HEK293 (cell line): ENCODE measurements around the gene ETV6.

Experiments
- CTCF ChIA-PET: fragments of 350-600 bp; formaldehyde crosslinking; extraction: SDS; loops from one replicate; lab custom pipeline; 2021; ENCODE audit warnings: antibody characterized with exemption; lab: Yijun Ruan, JAX
- POLR2A ChIA-PET: fragments of 300-600 bp; formaldehyde crosslinking; extraction: SDS; loops from one replicate; lab custom pipeline; 2020; ENCODE audit warnings: antibody characterized with exemption, inconsistent platforms; lab: Yijun Ruan, JAX
- H3K27ac ChIP-seq: fragments of 200-500 bp; sonication (Bioruptor generic); 2 replicates; pipeline ENCODE4 v1.5.1; 2014; ENCODE audit warnings: low read depth, low read length, control low read depth, inconsistent platforms; ENCODE audit errors: extremely low read depth
- H3K36me3 ChIP-seq, 2 experiments: fragments of 200-500 bp in 1 of 2; sonication (Bioruptor generic) in 1 of 2; 1 replicate in 1 of 2; 2 replicates in 1 of 2; pipeline ENCODE4 v1.5.1; 2014 to 2017; ENCODE audit warnings: inconsistent platforms in 2 of 2, low read length in 2 of 2; ENCODE audit not compliant: control insufficient read depth in 2 of 2, insufficient read depth in 1 of 2
- H3K4me1 ChIP-seq: fragments of 200-500 bp; sonication (Bioruptor generic); 2 replicates; pipeline ENCODE4 v1.5.1; 2014; ENCODE audit warnings: mild to moderate bottlenecking, low read length, inconsistent platforms; ENCODE audit not compliant: control insufficient read depth, insufficient read depth
- H3K4me3 ChIP-seq: 2 replicates; pipeline ENCODE4 v1.5.1; 2011; ENCODE audit warnings: low read depth, mild to moderate bottlenecking, control low read depth, low read length, moderate library complexity
- H3K9me3 ChIP-seq: fragments of 200-500 bp; sonication (Bioruptor generic); 2 replicates; pipeline ENCODE4 v1.5.1; 2014; ENCODE audit warnings: low read depth, low read length, inconsistent platforms; ENCODE audit not compliant: control insufficient read depth, insufficient read depth
- EGR2 ChIP-seq: fragments of 450-650 bp; formaldehyde crosslinking; IDR thresholded peaks from 2 replicates; pipeline ENCODE4 v1.5.1; 2016; ENCODE audit warnings: low read depth, missing biosample characterization, missing genetic modification characterization
- ELK4 ChIP-seq: IDR thresholded peaks from 2 replicates; pipeline ENCODE4 v1.6.1; 2011; ENCODE audit warnings: mild to moderate bottlenecking, low read depth, low read length, borderline replicate concordance
- GFI1B ChIP-seq: fragments of 450-650 bp; formaldehyde crosslinking; IDR thresholded peaks from 2 replicates; pipeline ENCODE4 v1.5.1; 2016; ENCODE audit warnings: missing biosample characterization, missing genetic modification characterization
- GLI4 ChIP-seq: fragments of 450-650 bp; formaldehyde crosslinking; IDR thresholded peaks from 2 replicates; pipeline ENCODE4 v1.5.1; 2016; ENCODE audit warnings: missing biosample characterization, missing genetic modification characterization
- GLIS1 ChIP-seq: fragments of 450-650 bp; formaldehyde crosslinking; IDR thresholded peaks from 2 replicates; pipeline ENCODE4 v1.5.1; 2016; ENCODE audit warnings: missing biosample characterization, missing genetic modification characterization
- PATZ1 ChIP-seq: fragments of 450-650 bp; formaldehyde crosslinking; IDR thresholded peaks from 2 replicates; pipeline ENCODE4 v1.5.1; 2016; ENCODE audit warnings: missing biosample characterization, missing genetic modification characterization
- PRDM1 ChIP-seq: fragments of 450-650 bp; formaldehyde crosslinking; IDR thresholded peaks from 2 replicates; pipeline ENCODE4; 2016; ENCODE audit warnings: missing biosample characterization, missing genetic modification characterization
- SP3 ChIP-seq: fragments of 450-650 bp; formaldehyde crosslinking; IDR thresholded peaks from 2 replicates; pipeline ENCODE4 v1.5.1; 2016; ENCODE audit warnings: missing biosample characterization, missing genetic modification characterization
- ZBTB17 ChIP-seq: fragments of 450-650 bp; formaldehyde crosslinking; IDR thresholded peaks from 2 replicates; pipeline ENCODE4 v1.5.1; 2016; ENCODE audit warnings: missing biosample characterization, missing genetic modification characterization
- ZBTB21 ChIP-seq: fragments of 450-650 bp; formaldehyde crosslinking; IDR thresholded peaks from 2 replicates; pipeline ENCODE4 v1.5.1; 2017; ENCODE audit warnings: missing biosample characterization, missing genetic modification characterization
- ZIC2 ChIP-seq: fragments of 450-650 bp; formaldehyde crosslinking; IDR thresholded peaks from 2 replicates; pipeline ENCODE4 v1.5.1; 2016; ENCODE audit warnings: missing biosample characterization, missing genetic modification characterization
- ZNF10 ChIP-seq: fragments of 450-650 bp; formaldehyde crosslinking; IDR thresholded peaks from 2 replicates; pipeline ENCODE4 v1.5.1; 2017; ENCODE audit warnings: missing biosample characterization, missing genetic modification characterization
- ZNF121 ChIP-seq: fragments of 450-650 bp; formaldehyde crosslinking; IDR thresholded peaks from 2 replicates; pipeline ENCODE4 v1.5.1; 2016; ENCODE audit warnings: missing biosample characterization, missing genetic modification characterization
- ZNF184 ChIP-seq: fragments of 450-650 bp; IDR thresholded peaks from 2 replicates; pipeline ENCODE4 v1.5.1; 2018; ENCODE audit warnings: missing biosample characterization, mild to moderate bottlenecking, missing genetic modification characterization
- ZNF266 ChIP-seq: fragments of 450-650 bp; formaldehyde crosslinking; IDR thresholded peaks from 2 replicates; pipeline ENCODE4 v1.5.1; 2016; ENCODE audit warnings: missing biosample characterization, missing genetic modification characterization, low read depth
- ZNF426 ChIP-seq: fragments of 450-650 bp; formaldehyde crosslinking; IDR thresholded peaks from 2 replicates; pipeline ENCODE4 v1.5.1; 2017; ENCODE audit warnings: missing biosample characterization, missing genetic modification characterization, mild to moderate bottlenecking, inconsistent platforms, moderate library complexity
- ZNF501 ChIP-seq: fragments of 450-650 bp; formaldehyde crosslinking; IDR thresholded peaks from 2 replicates; pipeline ENCODE4 v1.5.1; 2016; ENCODE audit warnings: missing biosample characterization, missing genetic modification characterization
- ZNF544 ChIP-seq: fragments of 450-650 bp; formaldehyde crosslinking; IDR thresholded peaks from 2 replicates; pipeline ENCODE4 v1.5.0; 2017; ENCODE audit warnings: missing biosample characterization, missing genetic modification characterization
- ZNF654 ChIP-seq: fragments of 450-650 bp; formaldehyde crosslinking; IDR thresholded peaks from 2 replicates; pipeline ENCODE4 v1.5.1; 2016; ENCODE audit warnings: low read depth, missing biosample characterization, missing genetic modification characterization
- ZNF692 ChIP-seq: fragments of 450-650 bp; formaldehyde crosslinking; IDR thresholded peaks from 2 replicates; pipeline ENCODE4 v1.5.1; 2016; ENCODE audit warnings: missing biosample characterization, missing genetic modification characterization
- ZNF76 ChIP-seq: fragments of 450-650 bp; formaldehyde crosslinking; IDR thresholded peaks from 2 replicates; pipeline ENCODE4; 2016; ENCODE audit warnings: low read depth, missing biosample characterization, missing genetic modification characterization, borderline replicate concordance
- ZNF776 ChIP-seq: fragments of 450-650 bp; formaldehyde crosslinking; IDR thresholded peaks from 2 replicates; pipeline ENCODE4 v1.5.0; 2017; ENCODE audit warnings: missing biosample characterization, missing genetic modification characterization, borderline replicate concordance
- TF ChIP-seq, protein P1 (sequence below): fragments of 450-650 bp; formaldehyde crosslinking; IDR thresholded peaks from 2 replicates; pipeline ENCODE4 v1.5.1; 2016; ENCODE audit warnings: missing biosample characterization, missing genetic modification characterization
- TF ChIP-seq, protein P2 (sequence below): fragments of 450-650 bp; formaldehyde crosslinking; IDR thresholded peaks from 2 replicates; pipeline ENCODE4 v1.5.1; 2017; ENCODE audit warnings: missing biosample characterization, missing genetic modification characterization
- TF ChIP-seq, protein P3 (sequence below): fragments of 450-650 bp; formaldehyde crosslinking; IDR thresholded peaks from 2 replicates; pipeline ENCODE4 v1.5.1; 2016; ENCODE audit warnings: missing biosample characterization, missing genetic modification characterization
- TF ChIP-seq, protein P4 (sequence below): fragments of 450-650 bp; formaldehyde crosslinking; IDR thresholded peaks from 2 replicates; pipeline ENCODE4 v1.5.1; 2016; ENCODE audit warnings: missing biosample characterization, missing genetic modification characterization, low read depth

The ETV6 gene

DNA sequence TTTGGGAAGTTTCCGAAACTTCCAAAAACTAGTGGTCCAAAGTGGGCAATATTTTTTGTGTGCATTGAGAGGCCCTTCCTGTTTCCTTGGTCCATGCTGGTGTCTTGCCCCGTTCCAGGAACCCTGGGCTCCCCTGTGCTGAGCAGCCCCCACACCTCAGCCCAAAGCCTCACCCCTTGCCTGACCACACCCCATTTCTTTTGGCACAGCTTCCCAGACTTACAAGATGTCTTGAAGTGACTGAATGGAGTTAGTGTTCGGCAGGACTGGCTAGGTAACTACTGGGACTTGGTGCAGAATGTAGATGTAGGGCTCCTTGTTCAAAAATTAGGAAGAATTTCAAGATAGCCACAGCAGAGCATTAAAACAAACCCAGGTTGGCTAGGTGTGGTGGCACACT lies 68.6 kb downstream of the ETV6 start:
- TF ChIP-seq, protein P1, sequence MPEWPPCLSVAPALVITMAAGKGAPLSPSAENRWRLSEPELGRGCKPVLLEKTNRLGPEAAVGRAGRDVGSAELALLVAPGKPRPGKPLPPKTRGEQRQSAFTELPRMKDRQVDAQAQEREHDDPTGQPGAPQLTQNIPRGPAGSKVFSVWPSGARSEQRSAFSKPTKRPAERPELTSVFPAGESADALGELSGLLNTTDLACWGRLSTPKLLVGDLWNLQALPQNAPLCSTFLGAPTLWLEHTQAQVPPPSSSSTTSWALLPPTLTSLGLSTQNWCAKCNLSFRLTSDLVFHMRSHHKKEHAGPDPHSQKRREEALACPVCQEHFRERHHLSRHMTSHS (tag by site-specific recombination), result no peak
- no peak for TF ChIP-seq ZNF266
- no peak for TF ChIP-seq ELK4
- no peak for TF ChIP-seq ZBTB21 (tag by site-specific recombination)
- TF ChIP-seq, protein P2, sequence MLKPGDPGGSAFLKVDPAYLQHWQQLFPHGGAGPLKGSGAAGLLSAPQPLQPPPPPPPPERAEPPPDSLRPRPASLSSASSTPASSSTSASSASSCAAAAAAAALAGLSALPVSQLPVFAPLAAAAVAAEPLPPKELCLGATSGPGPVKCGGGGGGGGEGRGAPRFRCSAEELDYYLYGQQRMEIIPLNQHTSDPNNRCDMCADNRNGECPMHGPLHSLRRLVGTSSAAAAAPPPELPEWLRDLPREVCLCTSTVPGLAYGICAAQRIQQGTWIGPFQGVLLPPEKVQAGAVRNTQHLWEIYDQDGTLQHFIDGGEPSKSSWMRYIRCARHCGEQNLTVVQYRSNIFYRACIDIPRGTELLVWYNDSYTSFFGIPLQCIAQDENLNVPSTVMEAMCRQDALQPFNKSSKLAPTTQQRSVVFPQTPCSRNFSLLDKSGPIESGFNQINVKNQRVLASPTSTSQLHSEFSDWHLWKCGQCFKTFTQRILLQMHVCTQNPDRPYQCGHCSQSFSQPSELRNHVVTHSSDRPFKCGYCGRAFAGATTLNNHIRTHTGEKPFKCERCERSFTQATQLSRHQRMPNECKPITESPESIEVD (tag by site-specific recombination), result no peak
- TF ChIP-seq, protein P3, sequence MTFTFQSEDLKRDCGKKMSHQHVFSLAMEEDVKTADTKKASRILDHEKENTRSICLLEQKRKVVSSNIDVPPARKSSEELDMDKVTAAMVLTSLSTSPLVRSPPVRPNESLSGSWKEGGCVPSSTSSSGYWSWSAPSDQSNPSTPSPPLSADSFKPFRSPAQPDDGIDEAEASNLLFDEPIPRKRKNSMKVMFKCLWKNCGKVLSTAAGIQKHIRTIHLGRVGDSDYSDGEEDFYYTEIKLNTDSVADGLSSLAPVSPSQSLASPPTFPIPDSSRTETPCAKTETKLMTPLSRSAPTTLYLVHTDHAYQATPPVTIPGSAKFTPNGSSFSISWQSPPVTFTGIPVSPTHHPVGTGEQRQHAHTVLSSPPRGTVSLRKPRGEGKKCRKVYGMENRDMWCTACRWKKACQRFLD (tag by site-specific recombination), result no peak
- no peak for TF ChIP-seq PATZ1
- TF ChIP-seq SP3 (tag by site-specific recombination), result no peak
- TF ChIP-seq ZNF776 (tag by site-specific recombination), result no peak
- no peak for TF ChIP-seq EGR2 (tag by site-specific recombination)
- H3K4me1 ChIP-seq, result no peaks in the 10 kb centered on the region
- H3K4me3 ChIP-seq, result no peak overlapping the region
- H3K27ac ChIP-seq, result no peak overlapping the region
- no peaks in the 10 kb centered on the region for H3K9me3 ChIP-seq
- CTCF ChIA-PET, result no interaction called here
- POLR2A ChIA-PET, result no interaction called here
- H3K36me3 ChIP-seq, result no peaks in the 10 kb centered on the region

DNA sequence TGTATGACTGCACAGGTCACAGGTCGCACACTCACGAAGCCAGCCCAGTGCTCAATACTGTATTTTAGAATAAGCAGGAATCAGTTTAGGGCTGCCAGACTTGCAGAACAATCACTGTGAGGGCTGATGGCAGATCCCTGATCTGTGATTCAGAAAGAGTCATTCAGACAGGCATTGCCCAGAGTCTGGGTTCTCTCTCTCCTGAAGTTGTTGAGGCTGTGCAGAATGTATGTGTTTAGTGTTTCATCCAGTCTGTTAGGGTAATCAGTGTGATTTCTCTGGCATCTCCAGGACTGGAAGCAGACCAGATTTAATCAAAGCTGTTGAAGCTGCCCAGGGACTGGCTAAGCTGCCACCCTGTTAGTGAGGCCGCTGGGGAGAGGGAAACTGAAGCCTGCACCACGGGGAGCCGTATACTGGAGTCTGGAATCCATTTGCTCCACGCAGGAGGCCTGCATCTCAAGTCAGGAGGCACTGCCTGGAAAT lies 69.3 kb downstream of the ETV6 start:
- ChIA-PET CTCF (no interaction called here), POLR2A (no interaction called here)
- Histone ChIP-seq H3K4me1 (0 out of 2 replicates have a peak, but pooled peaks cover 1% of the 10 kb centered on the region), H3K27ac (no peak overlapping the region), H3K9me3 (no peaks in the 10 kb centered on the region), H3K36me3 (no peaks in the 10 kb centered on the region), H3K4me3 (no peak overlapping the region)
- no peak for TF ChIP-seq ZNF426 (tag by site-specific recombination)
- no peak for TF ChIP-seq ZNF184
- no peak for TF ChIP-seq ZNF544 (tag by site-specific recombination)
- no peak for TF ChIP-seq ZNF692 (tag by site-specific recombination)
- no peak for TF ChIP-seq ZNF76 (tag by site-specific recombination)
- peak; percentile 72 for TF ChIP-seq ZBTB17 (tag by site-specific recombination)
- TF ChIP-seq ZNF654 (tag by site-specific recombination), result no peak
- no peak for TF ChIP-seq PRDM1
- TF ChIP-seq, protein P4, sequence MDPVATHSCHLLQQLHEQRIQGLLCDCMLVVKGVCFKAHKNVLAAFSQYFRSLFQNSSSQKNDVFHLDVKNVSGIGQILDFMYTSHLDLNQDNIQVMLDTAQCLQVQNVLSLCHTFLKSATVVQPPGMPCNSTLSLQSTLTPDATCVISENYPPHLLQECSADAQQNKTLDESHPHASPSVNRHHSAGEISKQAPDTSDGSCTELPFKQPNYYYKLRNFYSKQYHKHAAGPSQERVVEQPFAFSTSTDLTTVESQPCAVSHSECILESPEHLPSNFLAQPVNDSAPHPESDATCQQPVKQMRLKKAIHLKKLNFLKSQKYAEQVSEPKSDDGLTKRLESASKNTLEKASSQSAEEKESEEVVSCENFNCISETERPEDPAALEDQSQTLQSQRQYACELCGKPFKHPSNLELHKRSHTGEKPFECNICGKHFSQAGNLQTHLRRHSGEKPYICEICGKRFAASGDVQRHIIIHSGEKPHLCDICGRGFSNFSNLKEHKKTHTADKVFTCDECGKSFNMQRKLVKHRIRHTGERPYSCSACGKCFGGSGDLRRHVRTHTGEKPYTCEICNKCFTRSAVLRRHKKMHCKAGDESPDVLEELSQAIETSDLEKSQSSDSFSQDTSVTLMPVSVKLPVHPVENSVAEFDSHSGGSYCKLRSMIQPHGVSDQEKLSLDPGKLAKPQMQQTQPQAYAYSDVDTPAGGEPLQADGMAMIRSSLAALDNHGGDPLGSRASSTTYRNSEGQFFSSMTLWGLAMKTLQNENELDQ (tag by site-specific recombination), result no peak
- no peak for TF ChIP-seq GFI1B (tag by site-specific recombination)
- TF ChIP-seq ZNF121, result no peak
- TF ChIP-seq ZIC2 (tag by site-specific recombination), result peak; percentile 86
- TF ChIP-seq GLIS1 (tag by site-specific recombination), result peak; percentile 73
- TF ChIP-seq EGR2 (tag by site-specific recombination), result no peak
- no peak for TF ChIP-seq ZNF10 (tag by site-specific recombination)
- TF ChIP-seq ZNF501 (tag by site-specific recombination), result no peak
- no peak for TF ChIP-seq GLI4 (tag by site-specific recombination)
